COLO829 (cell line): ENCODE data around the gene DNM2.

Experiments used
- DNase-seq: peaks from one replicate; pipeline ENCODE4 v3.0.0; 2012; ENCODE audit warnings: low spot score

The DNM2 gene

GRCh38 chr19:10780368-10780767 is 62.5 kb downstream of the DNM2 start:
- DNase-seq: no peak

- DNase-seq: no peak
These were observed 64.9 kb downstream of the DNM2 start for GRCh38 chr19:10782795-10783194.

DNA sequence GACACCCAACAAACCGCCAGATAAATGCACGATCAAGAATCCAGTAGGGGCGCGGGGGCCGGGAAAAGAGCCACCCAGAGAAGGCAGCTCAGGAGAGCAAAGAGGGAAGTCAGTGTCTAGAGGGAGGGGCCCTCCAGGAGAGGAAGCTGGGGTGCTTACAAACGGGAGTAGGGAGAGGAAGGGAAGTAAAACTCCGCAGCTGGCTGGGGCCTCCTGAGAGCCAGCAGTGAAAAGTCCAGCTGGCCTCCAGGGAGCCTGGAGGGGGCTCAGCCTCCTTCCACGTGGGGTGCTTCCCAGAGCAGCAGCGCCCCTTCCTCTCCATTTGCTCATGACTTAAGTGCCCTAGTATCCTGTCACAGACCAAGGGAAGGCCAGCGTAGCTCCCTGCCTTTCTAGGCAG is 66.4 kb downstream of the DNM2 start:
- DNase-seq: no peak

DNA sequence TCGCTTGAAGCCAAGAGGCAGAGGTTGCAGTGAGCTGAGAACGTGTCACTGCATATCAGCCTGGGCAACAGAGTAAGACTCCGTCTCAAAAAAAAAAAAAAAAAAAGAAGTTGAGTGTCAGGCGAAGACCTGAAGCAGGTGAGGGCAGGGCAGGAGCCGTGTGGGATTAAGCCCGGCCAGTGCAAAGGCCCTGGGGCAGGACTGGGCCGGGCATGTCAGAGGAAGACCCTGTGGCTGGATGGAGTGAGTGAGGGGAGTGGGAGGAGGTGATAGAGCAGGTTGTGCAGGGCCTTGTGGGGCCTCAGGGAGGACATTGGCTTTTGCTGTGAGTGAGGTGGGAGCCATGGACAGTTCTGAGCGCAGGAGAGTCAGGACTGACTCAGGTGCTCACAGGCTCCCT is 70.3 kb downstream of the DNM2 start:
- no peak for DNase-seq

DNA sequence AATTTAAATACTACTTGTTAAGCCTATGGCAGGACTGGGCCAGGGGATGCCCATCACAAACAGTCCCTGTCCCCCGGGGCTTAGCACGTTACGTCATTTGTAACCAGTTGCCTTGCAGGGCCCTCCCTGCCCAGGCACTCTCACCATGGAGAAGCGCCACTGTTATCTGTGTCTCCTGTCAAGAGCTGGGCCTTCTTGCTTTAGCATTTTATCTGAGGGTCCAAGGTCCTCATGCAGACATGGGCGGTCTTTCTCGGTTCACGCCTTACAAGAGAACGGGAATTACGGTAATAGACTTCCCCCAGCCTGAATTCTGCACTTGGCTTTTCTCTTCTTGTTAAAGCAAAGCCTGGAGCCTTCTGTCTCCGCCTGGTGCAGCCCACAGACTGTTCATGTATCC is 72.0 kb downstream of the DNM2 start:
- DNase-seq: no peak

GRCh38 chr19:10796653-10797052 is 78.8 kb downstream of the DNM2 start:
- no peak for DNase-seq

DNA sequence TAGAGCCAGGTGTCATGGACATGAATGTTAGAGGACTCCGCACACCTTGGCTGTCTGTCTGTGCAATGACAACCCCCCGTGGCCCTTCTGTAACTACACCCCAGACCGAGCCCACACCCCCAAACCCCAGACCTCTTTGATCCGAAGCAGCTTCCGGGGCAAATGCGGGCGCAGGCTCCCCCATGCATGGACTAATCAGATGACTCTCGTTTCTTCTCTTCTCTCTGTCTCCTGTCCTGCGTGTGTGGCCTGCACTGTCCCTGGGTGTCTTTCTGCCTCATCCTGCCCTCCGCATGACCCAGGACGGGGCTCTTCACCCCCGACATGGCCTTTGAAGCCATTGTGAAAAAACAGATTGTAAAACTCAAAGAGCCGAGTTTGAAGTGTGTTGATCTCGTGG is 79.2 kb downstream of the DNM2 start:
- DNase-seq: no peak

GRCh38 chr19:10797541-10798256 is 79.8 kb downstream of the DNM2 start:
- DNase-seq: no peak

- DNase-seq: no peak
These were observed 82.6 kb downstream of the DNM2 start for GRCh38 chr19:10800488-10800887.

DNA sequence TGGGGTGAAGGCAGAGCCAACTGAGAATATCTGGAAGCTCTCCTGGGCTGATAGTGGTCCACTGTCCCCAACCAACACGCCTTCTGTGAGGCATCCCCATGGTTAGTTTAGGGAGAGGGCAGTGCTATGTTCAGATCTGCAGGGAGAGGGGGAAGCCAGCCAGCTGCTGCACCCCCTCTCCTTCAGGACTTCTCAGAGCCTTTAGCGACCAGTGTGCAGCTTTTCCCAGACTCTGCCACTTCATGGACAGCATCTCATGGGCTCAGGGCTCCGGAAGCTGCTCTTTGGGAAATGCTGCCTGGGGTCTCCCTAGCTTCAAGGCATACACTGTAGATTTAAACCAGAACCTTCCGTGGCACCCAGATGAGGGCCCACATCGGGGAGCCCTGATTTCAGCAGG is 84.6 kb downstream of the DNM2 start:
- no peak for DNase-seq

GRCh38 chr19:10803252-10803651 is 85.4 kb downstream of the DNM2 start:
- no peak for DNase-seq

GRCh38 chr19:10805065-10805757 is 87.3 kb downstream of the DNM2 start:
- DNase-seq: no peak

GRCh38 chr19:10805758-10806247 is 87.9 kb downstream of the DNM2 start:
- DNase-seq: no peak

DNA sequence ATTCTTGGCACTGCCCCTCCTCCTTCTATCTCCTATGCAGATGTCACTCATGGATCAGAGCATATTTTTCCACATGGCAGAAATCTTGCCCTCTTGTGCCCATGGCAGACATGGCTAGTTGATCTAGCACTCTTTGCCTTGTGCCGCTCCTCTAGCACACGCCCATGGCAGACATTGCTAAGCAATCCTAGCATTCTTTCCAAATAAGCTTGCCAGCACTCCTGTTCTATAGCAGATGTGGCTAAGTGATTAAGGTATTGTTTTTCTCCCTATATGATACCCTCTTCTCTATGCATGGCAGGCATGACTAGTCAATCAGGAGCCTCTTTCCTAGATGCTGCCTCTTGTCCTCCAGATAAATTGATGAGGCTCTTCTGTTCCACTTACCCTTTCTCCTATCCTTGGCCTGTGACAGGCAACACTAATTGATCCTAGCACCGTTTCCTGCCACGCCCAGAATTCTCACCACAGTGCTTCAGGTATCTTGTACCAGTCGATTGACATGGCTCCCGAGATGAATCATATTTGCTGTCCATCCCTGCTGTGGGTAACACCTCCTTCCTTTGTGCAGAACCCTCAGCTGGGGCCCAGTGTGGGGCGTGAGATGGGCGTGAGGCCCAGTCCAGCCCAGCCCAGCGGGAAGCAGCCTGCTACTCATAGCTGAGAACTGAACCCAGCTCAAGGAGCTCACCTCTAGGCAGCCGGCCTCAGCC is 91.2 kb downstream of the DNM2 start:
- DNase-seq: no peak

GRCh38 chr19:10809651-10810285 is 91.9 kb downstream of the DNM2 start:
- no peak for DNase-seq

DNA sequence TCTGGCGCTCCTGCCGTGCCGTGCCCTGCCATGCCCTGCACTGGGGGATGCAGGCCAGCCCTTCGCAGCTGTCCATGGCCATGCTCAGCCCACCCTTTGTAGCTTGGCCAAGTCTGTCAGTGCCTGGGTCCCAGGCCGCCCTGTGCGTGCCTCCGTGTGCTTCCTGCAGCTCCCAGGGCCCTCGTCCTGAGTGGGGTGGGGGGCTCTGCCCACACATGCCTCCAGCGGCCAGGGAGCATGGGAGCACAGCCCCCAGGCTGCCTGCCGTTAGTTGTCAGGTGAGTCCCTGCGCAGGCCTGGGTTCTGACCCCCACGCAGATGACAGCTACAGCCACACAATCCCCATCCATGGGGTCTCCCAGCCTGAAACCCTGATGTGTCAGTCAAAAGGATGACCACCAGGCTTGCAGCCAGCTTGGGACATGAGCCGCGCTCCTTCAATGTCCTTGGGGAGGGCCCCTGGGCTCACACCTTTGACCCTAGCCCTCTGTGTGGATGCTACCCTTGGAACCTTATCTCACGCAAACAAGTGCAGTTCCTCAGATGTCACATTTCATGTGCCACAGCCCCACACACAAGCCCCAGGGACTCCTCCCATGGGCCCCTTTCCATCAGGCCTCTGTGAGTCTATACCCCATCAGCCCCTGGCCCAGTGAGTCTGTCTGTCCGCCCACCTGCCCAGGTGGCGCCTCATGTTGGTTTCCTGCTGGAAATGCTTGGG is 93.7 kb downstream of the DNM2 start:
- DNase-seq: no peak

GRCh38 chr19:10812196-10812595 is 94.3 kb downstream of the DNM2 start:
- no peak for DNase-seq

GRCh38 chr19:10812902-10813404 is 95.1 kb downstream of the DNM2 start:
- no peak for DNase-seq

- no peak for DNase-seq
These were observed 97.2 kb downstream of the DNM2 start for GRCh38 chr19:10815007-10815536.

DNA sequence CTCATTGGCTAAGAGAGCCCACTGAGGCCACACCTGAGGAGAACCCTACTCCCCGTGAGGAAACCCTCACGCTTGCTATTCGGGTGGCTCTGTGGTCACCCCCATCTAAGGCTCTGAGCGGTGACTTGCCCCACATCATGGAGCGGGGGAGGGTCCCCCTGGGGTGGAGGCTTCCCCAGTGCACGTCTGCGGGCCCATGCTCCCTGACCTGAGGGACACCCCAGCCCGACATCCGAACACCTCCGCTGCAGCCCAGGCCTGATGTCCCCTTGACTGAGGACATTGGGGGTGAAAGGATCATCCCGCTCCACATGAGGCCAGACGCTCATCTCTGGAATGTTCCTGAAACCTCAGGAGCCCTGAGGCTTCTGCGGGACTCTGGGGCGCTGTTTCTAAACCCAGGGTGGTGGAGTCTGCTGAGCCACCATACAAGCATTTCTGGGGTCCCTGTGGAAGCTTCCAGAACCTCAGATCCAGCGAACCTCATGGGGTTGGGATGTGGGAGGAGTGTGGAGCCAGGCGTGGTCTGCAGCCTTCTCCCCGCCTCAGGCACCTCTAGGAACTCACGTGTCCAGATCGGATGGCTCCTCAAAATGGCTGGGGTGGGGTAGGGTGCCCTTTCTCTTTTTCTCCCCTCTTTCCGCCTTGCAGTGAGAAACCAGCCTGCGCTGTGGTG is 98.2 kb downstream of the DNM2 start:
- no peak for DNase-seq

DNA sequence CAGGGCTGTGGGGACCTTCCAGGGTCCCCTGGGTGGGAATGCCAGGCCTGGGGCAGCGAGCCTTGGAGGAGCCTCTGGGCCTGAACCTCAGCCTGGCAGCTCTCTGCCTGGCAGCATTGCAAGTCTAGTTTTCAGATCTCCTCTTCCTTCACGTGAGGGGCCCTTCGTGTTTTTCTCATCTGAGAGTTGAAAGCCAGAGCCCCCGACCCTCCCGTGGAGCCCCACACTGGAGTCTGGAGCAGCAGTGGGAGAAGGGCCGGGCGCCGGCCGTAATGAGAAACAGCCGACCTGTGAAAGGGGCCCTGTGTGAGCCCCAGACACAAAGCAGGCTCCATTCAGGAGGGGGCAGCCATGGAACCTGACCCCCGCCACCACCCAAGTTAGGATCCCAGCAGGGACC is 98.8 kb downstream of the DNM2 start:
- no peak for DNase-seq
